Mammary epithelial cell (primary cell): Measurements from ENCODE around the gene CLMN.

Experiments
- EZH2 ChIP-seq: IDR thresholded peaks from 2 replicates; pipeline ENCODE4 v1.6.1; 2012; ENCODE audit warnings: low read length, inconsistent platforms, borderline replicate concordance
- TF ChIP-seq, protein P1 (sequence below), 2 donors: IDR thresholded peaks in 1 of 2; conservative IDR thresholded peaks in 1 of 2; 2 replicates each; pipeline ENCODE4 v1.5.1; 2011 to 2012; ENCODE audit warnings: inconsistent platforms in 2 of 2, low read length in 2 of 2, mild to moderate bottlenecking in 2 of 2, control low read depth in 1 of 2, low read depth in 1 of 2; ENCODE audit not compliant: insufficient read depth in 1 of 2; ENCODE audit errors: extremely low read depth in 1 of 2

DNA sequence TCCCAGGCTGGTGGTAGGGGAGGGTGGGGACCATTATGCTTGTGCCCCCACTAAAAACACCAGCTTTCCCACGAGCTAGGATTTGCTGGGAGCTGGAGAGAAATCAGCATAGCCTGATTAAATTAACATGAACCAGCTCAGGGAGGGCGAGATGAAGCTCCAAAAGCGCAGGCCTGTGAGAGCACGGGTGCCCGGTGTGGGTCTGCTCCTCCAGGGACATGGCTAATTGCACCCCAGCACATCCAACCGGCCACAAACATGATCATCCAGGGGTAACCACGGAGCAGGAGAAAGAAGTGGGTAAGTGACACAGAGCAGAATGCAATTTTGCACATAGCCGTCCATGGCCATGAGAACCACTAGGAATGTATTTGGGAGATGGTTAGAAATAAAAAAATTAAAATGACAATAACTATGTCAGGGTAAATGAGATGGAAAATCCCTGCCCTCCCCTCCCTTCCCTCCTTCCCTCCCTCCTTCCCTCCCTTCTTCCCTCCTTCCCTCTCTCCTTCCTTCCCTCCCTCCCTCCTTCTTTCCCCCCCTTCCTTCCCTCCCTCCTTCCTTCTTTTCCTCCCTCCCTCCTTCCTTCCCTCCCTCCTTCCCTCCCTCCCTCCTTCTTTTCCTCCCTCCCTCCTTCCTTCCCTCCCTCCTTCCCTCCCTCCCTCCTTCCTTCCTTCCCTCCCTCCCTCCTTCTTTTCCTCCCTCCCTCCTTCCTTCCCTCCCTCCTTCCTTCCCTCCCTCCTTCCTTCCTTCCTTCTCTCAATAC lies 26.9 kb downstream of the CLMN start:
- TF ChIP-seq, protein P1, sequence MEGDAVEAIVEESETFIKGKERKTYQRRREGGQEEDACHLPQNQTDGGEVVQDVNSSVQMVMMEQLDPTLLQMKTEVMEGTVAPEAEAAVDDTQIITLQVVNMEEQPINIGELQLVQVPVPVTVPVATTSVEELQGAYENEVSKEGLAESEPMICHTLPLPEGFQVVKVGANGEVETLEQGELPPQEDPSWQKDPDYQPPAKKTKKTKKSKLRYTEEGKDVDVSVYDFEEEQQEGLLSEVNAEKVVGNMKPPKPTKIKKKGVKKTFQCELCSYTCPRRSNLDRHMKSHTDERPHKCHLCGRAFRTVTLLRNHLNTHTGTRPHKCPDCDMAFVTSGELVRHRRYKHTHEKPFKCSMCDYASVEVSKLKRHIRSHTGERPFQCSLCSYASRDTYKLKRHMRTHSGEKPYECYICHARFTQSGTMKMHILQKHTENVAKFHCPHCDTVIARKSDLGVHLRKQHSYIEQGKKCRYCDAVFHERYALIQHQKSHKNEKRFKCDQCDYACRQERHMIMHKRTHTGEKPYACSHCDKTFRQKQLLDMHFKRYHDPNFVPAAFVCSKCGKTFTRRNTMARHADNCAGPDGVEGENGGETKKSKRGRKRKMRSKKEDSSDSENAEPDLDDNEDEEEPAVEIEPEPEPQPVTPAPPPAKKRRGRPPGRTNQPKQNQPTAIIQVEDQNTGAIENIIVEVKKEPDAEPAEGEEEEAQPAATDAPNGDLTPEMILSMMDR (conservative IDR thresholded peaks at IDR 0.05 in 1 of 2, IDR thresholded peaks at IDR 0.05 in 1 of 2; ENCODE audit: extremely low read depth in 1 of 2, insufficient read depth in 1 of 2, low read depth in 1 of 2, low read length in 2 of 2) = no peak
- TF ChIP-seq EZH2 = no peak
